NCI-H524 treated with DMSO at 0.1 percent for 48 hours (cell line): Measurements from ENCODE around the gene LCN6.
"Not testable (repeated sequence)": the region's sequence is repeated elsewhere in the genome, so short reads cannot be mapped to it uniquely, and the experiment has no call there.

Source experiments
- DNase-seq: peaks from one replicate; lab custom pipeline; 2025; lab: John Stamatoyannopoulos, UW

Gene LCN6

GRCh38 chr9:136759436-136760325 is 11.4 kb upstream of the LCN6 start:
- no peak for DNase-seq

DNA sequence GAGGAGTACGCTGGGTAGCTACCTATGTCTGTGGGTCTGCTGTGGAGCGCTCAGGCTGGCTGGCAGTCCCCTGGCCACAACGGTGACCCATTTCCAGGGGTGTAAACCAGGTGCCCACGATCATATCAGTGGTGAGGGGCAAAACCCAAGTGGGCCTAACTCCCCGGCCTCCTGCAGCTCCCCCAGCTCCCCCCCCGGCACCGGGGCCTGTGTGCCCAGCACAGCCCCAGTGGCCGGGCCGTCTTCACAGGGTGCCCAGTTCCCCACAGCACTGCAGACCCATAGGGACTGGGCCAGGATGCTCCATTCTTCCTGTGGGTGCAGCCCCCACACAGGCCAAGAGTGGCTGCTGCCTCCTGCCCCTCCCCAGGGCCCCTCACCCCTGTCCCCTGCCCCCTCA is 10.7 kb upstream of the LCN6 start:
- DNase-seq = no peak

DNA sequence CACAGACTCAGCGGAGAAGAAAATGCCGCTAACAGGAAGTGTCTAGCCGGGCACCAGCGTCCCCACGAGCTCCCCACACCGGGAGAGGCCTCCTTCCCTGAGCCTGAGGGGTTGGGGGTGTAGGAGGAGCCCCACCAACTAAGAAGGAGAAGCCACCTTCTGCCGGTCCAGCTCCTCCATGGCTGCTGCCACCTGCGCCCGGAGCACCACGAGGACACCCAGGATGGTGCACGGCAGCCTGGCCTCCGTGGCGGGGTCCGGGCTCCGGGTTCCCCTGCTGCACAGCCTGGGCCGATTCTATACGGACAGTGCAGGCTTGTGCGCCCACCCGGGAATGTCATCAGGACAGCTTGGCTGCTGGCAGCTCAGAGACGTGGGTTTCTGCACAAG is 9.4 kb upstream of the LCN6 start:
- no peak for DNase-seq

- DNase-seq = no peak
Observed at GRCh38 chr9:136757328-136757727, 9.0 kb upstream of the LCN6 start.

- DNase-seq = no peak
Observed at GRCh38 chr9:136756836-136757235, 8.5 kb upstream of the LCN6 start.

DNA sequence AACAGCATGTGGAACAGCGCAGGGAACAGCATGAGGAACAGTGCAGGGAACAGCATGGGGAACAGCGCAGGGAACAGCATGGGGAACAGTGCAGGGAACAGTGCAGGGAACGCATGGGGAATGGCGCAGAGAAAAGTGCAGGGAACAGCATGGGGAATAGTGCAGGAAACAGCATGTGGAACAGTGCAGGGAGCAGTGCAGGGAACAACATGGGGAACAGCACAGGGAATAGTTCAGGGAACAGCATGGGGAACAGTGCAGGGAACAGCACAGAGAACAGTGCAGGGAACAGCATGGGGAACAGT is 7.8 kb upstream of the LCN6 start:
- DNase-seq = no peak

DNA sequence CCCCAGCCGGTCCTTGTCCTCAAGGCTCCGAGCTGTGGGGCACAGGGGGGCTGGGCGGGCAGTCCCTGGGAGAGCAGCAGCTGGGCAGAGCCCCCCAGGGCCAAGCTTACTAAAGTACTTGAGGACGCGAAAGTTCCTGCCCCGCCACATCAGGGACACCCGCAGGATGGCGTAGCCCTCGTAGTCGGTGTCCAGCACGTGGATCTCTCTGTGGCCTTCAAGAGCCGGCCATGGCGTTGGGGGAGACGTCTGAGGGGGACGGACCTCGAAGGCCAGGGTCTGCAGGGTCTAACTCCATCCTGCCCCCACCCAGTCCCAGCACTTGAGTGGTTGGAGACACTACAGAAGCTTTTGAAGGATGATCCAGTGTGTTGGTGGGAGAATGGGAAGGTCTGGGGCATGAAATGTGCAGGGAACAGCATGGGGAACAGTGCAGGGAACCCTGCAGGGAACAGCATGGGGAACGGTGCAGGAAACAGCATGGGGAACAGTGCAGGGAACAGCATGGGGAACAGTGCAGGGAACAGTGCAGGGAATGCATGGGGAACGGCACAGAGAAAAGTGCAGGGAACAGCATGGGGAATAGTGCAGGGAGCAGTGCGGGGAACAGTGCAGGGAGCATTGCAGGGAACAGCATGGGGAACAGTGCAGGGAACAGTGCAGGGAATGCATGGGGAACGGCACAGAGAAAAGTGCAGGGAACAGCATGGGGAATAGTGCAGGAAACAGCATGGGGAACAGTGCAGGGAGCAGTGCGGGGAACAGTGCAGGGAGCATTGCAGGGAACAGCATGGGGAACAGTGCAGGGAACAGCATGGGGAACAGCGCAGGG is 7.2 kb upstream of the LCN6 start:
- not testable (repeated sequence) for DNase-seq

DNA sequence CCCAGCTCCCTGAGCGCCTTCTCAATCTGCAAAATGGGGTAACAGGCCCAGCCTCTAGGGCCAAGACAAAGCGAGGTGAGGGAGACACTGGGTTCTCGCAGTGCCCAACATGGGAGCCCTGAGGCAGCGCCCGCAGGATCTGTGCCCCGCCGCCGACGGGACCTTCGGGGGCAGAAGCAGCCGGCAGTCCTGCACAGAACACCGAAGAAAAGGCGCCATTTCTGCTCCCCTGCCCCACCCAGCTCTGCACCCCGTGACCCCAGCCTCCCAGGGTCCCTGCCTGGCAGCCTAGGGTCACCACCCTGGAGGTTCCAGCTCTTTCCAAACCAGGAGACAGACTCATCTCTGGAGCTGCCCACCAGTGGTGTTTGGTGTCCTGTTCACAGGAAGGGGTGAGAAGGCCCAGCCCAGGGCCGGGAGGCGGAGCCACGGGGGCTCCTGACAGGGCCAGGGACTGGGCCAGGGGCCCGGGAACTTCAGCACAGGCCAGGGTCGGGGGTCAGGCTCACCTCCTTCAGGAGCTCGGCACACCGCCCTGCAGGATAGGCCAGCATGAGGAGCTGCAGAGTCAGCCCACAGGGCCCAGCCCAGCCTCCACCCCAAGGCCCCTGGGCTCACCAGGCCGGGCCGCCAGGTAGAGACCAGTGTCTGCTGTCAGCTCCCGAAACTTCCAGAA is 6.4 kb upstream of the LCN6 start:
- DNase-seq = no peak

GRCh38 chr9:136754059-136754572 is 5.8 kb upstream of the LCN6 start:
- no peak for DNase-seq

DNA sequence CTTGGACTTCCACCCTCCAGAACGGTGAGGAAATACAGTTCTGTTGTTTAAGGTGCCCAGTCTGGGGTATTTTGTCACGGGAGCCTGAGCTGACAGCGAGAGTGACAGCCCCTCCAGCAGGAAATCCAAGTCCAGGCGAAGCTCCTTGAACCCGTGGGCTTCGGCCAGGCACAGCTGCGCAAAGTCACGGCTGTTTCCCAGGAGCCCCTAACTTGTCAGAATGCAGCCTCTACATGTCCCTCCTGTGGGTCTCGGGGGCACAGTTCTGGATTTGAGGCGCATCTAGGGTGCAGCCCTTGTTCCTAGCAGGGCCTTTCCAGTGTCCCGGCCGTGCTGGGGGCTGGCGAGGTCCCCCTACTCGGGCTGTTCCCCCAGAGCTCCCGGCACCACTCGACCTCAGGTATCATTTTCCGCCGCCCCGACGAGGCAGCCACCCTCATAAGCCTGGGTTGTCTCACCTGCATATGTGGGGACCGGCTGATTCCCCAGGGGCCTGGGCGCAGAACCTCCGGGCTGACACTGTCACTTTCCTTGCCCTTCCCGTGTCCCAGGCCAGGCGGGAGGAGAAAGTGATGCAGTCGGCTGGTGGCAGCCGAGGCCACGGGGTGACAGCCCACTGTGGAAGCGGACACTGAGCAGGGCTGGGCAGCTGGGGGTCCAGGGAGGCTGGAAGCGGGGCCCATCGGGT is 5.2 kb upstream of the LCN6 start:
- no peak for DNase-seq

GRCh38 chr9:136751814-136752213 is 3.5 kb upstream of the LCN6 start:
- no peak for DNase-seq

- DNase-seq = no peak
Observed at GRCh38 chr9:136751244-136751643, 2.9 kb upstream of the LCN6 start.

DNA sequence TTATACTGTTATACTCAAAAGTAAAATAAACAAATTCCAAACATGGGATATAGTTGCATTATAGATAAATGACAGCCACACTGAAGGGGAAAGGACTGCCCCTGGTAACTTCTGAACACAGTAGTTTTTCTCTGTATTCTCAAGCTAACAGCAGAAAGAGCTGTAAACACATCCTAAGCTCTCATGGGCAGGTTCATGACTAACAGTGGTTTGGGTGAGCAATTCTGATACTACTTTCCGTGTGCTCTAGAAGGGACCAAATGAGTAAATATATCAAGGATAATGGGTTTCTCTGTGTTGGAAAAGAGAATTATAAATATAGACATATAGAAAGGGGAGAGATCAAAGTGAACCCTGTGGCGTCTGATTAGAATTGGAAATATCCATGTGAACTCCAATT is 2.2 kb upstream of the LCN6 start:
- no peak for DNase-seq

GRCh38 chr9:136748666-136749611 is 614 bp upstream of the LCN6 start:
- no peak for DNase-seq

GRCh38 chr9:136747161-136748060 is 914 bp downstream of the LCN6 start:
- DNase-seq = no peak

- no peak for DNase-seq
Observed at GRCh38 chr9:136746621-136747020, 1.7 kb downstream of the LCN6 start.

DNA sequence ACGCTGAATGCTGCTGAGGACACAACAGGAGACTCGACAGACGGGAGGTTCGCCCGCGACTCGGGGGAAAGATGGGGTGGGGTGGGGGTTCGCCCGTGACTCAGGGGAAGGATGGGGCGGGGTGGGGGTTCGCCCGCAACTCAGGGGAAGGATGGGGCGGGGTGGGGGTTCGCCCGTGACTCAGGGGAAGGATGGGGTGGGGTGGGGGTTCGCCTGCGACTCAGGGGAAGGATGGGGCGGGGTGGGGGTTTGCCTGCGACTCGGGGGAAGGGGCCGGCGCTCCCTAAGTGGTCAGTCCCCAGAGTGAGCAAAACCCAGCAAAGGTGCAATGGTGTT is 2.2 kb downstream of the LCN6 start:
- no peak for DNase-seq

DNA sequence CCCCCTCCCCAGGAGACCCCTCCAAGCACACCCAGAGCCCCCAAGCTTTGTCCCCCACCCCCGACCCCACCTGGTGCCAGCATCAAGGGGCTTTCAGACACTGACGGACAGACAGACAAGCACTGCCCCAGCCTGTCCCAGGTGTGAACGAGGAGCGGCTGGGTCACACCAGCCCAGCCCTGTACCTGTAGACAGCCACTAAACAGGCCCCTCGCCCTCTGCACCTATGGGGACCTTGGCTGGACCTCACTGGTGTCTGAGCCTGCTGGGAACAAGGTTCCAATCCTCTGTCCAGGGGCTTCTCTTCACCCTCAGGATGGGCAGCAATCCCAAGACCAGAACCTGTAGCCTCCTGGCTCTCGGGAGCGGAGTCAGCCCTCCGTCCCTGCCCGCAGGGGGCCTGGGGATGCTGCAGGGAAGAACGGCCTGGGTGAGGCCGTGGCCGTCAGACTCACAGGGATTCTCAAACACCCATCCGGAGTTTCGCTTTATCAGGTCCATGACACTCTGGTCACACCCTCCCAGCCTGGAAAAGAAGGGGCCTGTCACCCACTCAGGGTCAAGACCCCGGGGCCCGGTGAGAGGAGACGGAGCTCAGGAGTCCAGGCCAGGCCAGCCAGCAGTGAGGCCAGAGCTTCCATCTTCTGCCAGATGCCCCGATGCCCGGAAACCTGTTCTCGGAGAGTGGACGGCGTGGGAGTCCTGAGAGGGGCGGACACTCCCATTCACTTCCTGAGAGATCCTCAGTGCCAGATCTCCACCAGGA is 2.8 kb downstream of the LCN6 start:
- DNase-seq = no peak

DNA sequence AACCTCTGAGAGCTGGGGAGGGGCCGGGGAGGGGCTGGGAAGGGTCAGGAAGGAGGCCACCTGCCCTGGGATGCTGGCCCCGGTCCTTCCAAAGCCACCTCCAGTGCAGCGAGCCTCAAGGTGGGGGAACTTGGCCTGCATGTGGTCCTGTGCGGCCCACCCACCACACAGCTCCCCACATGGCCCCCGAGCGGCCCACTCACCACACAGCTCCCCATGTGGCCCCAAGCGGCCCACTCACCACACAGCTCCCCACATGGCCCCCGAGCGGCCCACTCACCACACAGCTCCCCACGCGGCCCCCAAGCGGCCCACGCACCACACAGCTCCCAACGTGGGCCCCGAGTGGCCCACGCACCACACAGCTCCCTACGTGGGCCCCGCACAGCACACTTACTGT is 3.6 kb downstream of the LCN6 start:
- DNase-seq = no peak
